HG03060 (cell line): ENCODE measurements around the gene RGS7.
A peak's percentile ranks its signal among the peaks of the same experiment; 100 is the strongest.
"Not testable (repeated sequence)": the region's sequence is repeated elsewhere in the genome, so short reads cannot be mapped to it uniquely, and the experiment has no call there.

Source experiments
- ATAC-seq: cut with Tn5 transposase; IDR thresholded peaks from one replicate; pipeline ENCODE4 v1.9.1; 2021; ENCODE audit warnings: low read depth, moderate number of reproducible peaks; ENCODE audit not compliant: unreplicated experiment

RGS7 gene

DNA sequence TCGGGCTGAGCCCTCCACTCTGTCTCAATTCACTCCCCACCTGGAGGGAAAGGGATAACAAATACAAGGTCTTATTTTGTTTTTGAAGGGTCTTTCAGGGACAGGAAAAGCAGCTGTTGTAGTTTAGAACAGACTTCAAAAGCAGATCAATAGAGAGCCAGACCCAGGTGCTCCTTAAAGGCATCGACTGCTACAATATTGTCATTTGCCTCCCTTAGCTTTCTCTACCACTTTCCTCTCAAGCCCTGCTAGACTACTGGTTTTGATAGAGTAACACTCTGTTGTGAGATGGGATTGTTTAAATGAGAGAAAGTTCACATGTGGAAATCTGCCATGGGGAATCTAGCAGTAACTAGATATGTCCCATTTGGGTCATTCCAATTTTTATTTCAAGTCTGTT, 24.0 kb downstream of the RGS7 start:
- ATAC-seq = no peak

DNA sequence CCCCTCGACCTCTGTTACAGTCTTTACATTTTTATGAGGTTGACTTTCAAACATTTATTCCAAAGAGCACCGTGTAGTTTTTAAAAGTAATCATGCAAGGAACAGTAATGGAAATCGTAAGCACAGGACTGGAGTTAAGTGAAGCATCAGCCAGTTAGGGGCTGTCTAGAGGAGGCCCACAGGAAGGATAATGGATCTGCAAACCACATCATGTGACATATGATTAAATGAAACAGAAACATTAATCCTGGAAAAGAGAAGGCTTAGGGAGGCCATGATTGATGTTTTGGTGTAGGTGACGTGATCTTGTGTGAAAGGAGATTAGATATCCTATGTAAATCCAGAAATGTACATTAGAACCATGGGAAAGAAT, 25.0 kb downstream of the RGS7 start:
- ATAC-seq = no peak

DNA sequence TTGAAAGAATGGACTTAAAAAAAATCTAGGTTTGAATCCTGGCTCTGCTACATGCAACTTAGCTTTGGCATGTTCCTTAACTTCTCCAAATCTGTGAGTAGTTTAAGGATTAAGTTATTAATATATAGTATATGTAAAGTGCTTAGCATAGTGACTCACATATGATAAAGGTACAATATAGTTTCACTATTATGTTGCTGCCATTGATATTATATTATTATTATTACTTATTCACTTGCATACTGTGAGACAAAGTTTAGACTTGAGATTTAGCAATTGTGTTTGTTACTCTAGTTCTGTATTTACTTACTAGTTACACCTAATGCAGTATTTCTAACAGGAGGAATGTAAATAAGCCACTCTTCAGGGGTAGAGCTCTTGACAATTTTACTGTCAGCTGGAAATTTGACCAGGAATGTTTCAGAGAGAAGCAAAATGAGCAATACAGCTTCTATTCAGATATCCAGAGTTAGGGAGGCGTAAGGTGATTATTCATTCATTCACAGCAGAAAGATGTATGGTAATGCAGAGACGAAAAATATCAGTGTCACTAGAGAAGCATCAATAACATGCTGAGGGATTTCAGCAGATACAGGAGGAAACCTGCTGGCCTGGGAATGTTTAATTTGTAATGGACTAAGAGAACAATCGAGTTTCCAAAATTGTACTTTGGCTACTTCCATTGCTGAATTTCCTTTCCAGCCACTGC, 25.5 kb downstream of the RGS7 start:
- ATAC-seq = peak; percentile 22

DNA sequence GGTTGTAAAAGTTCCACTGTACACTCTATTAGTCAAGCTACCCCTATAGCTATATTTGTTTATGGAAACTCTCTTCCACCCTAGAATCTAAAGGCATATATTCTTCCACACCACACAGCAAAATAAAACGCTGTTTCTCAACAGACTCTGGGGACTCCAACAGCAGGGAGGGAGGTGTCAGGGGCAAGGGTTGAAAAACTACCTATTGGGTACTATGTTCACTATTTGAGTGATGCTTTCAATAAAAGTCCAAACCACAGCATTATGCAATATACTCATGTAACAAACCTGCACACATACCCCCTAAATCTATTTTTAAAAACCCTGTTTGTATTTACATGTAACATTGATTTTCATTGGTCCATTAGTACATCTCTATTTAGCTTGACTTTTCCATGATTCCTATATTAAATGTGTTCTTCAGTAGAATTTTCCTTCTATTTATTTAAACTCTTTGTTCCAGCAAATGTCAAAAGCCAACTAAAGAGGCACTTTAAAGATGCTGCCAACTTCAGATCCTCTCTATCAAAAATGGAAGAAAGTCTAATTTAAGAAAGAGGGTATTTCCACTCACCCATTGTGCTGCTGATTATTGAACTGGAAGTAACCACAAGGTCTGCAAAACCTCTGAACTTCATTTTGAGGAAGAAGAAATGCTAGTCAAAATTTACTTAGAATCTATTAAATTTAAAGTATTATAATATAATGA, 26.2 kb downstream of the RGS7 start:
- peak; percentile 59 for ATAC-seq

DNA sequence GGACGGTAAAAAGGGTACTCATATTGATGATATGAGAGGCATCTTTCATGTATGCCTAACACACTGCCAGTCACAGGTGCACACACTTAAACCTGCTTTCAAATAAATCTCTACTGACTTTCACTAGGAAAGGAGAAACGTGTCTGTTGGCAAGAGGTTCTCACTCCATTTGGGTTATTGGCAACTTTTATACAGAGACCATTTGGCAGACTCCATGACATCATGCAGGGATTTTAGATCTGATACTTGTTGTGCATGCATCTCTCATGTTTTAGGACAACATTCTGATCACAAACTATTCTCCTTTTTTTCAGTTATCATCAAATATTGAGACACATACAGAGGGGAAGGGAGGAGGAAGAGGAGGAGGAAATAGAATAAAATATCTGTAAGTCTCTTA, 31.5 kb downstream of the RGS7 start:
- ATAC-seq = no peak

DNA sequence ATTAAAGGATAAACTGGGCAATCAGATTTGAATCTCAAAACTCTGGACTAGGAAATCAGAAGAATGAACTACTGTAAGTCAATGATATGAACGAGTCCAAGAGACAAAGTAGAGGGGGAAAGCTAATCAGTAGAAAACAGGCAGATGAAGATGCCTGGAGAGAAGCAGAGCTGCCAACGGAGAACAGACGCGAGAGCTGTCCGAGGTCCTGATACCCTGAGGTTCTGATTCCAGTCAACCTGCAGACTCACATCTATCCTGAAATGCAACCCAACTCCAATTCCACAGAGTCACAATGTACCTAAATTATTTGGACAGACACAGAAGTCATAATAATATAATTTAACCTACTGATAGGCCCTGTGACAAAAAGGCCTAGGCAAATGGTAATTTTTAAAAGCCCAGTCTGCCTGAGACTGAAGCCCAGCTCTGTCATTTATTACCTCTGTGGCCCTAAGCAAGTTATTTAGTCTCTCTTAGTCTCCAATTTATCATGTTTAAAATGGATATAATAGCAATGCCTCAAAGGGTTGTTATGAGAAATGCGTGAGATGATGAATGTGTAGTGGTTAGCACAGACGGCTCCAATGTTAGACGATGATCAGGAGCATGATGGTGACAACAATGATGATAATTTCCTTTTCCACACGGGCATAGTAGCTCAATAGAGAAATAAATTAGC, 33.4 kb downstream of the RGS7 start:
- ATAC-seq = no peak

DNA sequence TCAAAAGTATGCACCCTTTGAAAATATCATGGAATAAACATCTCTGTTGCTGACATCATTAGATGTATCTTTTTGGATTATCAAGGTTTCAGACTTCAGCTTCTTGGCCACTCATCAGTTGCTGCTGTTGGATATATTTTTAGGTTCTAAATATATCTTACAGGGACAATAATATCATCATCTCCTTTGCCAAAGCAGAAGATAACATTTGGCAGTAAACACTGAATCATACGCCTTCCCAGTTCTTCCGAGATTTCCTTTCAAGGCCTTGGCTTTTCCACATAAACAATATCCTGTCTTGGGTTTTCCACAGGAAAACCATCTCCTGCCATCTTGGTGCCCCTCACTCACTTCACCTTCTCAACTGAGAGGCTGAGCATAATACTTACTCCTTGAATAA, 39.3 kb downstream of the RGS7 start:
- no peak for ATAC-seq

DNA sequence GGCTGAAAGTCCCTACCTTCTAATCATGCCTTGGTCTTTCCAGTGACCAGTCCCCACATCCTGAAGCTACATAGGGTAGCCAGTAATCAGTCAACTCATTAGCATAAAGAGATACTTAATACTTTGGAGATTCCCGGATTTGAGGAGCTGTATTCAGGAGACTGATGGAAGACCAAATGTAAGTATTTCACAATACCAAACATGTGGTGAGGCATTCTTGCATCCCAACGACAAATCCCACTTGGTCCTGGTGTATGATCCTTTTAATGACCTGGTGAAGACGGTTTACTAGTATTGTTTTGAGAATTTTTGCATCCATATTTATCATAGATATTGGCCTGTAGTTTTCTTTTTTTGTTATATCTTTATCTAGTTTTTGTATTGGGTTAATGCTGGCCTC, 40.6 kb downstream of the RGS7 start:
- no peak for ATAC-seq

DNA sequence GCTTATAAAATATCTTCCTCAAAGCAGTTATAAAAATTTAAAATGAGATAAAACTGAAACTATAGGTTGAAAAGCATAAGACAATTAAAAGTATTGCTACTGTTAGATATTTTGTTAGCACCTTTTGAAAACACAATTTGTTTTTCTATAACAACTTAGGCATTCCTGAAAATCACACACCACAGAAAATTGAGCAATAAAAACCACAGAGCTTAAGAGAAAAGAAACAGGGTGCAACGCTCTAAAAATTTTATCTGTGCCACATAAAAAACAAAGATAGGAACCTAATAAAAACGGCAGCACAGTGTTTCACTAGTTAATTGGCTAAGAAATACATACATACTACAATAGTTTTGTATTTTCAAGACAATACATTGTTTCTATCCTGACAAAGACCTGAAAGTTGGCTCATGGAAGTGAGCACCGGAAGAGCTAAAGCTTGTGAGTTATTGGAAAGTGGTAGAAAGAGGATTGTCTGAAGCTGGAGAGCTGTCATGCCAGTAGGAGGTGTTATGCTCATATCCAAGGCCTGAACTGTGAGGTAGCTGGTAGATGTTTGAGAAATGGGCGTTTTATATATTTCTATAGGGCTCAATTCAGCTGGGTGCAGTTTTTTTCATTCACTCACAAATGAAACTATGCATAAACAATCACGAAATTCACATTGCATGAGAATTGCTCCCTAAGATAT, 45.8 kb downstream of the RGS7 start:
- no peak for ATAC-seq

DNA sequence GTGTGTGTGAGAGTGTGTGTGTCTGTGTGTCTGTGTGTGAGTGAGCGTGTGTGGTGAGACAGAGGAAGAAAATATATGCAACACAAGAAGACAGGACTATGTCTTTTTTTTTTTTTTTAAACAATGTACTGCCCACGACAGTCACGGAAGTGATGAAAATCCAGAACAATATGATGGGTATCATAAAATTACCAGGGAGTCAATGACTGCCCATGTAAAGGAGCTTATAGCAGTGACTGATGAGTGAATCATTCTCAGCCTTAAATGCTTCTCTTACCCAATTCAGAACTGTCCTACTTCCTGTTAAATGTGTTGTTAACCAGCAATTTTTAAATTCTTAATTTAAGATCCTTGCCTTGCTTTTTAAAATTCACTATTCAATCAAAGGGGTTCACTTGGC, 46.6 kb downstream of the RGS7 start:
- ATAC-seq = no peak

DNA sequence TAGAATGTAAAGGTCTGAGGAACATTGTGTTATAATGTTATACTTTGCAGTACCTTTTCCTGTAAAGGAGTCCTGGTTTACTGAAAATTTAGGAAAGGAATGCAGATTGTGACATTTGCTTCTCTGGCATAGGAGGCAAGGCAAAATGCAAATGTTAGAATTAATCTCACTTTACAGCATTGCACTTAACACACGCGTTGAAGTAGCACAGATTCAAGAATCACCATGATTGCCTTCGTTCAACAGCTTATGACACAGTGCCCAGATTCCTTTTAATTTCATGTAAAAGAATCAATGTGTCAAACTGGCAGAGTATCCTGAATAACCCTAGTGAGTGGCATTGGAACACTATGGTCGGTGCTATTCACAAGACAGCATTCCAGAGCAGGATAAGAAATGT, 47.4 kb downstream of the RGS7 start:
- no peak for ATAC-seq

DNA sequence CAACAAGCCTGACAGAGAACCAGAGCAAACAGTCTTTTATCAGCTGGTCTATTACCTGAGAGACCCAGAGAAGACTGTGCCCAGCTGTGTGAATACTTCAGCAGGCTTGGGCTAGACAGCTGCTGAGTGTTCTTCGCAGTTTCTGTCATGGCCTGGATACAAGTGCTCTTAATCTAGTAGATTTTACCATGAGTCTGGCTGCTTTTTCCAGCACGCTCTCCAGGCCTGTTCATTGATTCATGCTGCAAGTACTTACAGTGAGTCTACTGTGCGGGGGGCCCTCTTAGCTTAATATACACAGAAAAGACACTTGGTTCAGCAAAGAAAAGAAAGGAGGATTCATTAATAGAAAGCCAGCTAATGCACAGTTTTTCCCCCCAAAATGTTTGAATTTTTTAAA, 48.5 kb downstream of the RGS7 start:
- ATAC-seq = no peak

DNA sequence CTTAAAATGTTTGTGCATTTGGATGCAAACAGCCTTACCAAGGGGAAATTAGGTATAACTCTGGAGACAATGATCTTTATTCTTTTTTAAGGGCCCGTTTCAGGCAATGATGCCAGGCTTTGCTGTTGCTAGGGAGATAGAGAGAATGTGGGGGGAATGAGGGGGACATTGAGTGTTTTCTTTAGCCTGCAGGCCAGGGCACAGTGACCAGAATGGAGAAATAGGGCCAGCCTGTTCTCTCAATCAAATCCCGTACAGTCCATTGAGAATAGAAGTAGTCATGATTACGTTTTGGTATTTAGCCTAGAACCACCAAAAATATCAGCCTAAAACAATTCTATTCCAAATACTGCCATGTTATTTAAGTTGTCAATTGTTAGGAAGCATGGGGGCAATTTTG, 49.0 kb downstream of the RGS7 start:
- ATAC-seq = no peak

DNA sequence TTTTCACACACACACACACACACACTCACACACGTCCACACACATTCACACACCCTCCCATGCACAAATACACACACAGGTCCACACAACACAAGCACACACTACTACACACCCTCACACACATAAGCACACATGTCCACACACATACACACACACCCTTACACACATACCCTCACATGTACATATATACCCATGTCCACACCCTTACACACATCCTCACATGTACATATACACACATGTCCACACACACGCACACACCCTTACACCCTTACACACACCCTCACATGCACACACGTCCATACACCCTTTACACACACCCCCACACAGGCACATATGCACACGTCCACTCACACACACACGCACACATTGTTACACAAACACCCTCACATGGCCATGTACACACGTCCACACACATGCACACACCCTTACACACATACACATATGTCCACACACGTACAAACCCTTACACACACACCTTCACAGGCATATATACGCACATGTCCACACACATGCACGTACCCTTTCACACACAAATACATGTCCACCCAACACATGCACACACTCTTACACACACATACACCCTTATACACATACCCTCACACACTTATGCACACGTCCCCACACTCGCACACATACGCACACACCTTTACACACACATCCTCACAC, 50.7 kb downstream of the RGS7 start:
- no peak for ATAC-seq

DNA sequence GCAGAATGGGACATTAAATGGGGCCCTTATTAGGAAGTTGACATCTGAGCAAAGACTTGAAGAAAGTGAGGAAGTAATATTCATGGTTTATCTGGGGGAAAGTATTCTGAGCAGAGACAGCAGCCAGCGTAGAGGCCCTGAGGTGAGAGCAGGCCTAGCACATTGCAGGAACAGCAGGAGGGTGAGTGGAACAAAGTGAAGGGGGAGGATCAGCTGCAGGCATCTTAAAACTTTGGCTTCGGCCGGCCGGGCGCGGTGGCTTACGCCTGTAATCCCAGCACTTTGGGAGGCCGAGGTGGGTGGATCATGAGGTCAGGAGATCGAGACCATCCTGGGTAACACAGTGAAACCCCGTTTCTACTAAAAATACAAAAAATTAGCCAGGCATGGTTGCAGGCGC, 55.0 kb downstream of the RGS7 start:
- ATAC-seq = not testable (repeated sequence)

DNA sequence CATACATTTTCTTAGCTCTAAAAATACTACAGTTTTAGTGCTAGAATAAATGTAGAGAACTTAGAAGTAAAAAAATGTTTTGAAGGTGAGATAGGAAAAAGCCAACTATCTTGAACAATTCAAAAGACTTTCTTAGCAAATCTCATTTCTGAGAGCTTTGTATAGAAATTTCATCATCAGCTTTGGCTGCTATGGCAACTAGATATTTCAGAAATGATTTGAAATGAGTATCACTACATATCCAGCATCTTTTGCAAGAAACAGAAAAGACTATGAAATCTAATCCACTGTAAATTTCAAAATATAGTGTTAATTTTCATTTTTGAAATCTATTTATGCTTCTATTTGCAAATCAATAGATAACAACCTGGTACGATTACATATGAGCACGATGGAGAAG, 57.7 kb downstream of the RGS7 start:
- ATAC-seq = no peak

DNA sequence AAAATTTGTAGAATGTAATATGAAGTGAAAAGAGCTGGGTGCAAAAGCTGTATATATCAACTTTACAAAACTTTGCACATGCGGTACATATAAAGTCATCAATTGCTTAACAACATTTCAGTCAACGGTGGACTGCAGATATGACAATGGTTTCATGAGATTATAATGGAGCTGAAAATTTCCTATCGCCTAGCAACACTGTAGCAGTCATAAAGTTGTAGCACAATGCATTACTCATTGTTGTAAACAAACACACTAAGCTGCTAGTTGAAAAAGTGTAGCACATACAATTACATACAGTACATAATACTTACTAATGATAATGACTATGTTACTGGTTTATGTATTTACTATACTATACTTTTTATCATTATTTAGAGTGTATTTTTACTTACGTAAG, 64.0 kb downstream of the RGS7 start:
- no peak for ATAC-seq

DNA sequence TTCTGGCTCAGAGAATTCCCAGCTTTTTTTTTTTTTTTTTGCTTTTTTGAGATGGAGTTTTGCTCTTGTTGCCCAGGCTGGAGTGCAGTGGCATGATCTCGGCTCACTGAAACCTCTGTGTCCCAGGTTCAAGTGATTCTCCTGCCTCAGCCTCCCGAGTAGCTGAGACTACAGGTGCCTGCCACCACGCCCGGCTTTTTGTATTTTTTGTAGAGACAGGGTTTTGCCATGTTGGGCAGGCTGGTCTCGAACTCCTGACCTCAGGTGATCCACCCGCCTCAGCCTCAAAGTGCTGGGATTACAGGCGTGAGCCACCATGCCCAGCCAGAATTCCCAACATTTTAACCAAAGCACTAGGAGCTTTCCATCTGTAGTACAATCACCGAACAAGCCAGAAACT, 65.5 kb downstream of the RGS7 start:
- ATAC-seq = not testable (repeated sequence)

DNA sequence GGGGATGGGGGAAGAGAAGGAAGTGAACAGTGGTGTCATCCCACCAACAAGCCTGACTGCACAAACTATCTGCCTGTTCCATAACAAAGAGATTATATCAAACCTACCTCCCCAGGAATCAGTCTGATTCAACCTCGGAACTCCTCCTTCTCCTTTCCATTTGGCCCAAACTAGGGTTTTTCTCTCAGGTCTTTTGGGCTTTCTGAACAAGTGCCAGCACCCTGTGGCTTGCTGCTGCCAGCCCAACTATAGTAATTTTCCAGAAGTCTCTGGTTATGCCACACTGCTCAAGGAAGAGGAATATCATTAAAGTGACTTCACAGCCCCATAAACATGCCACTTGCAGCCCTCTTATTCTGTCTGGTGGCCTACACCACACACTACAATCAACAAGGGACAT, 70.5 kb downstream of the RGS7 start:
- ATAC-seq = no peak

DNA sequence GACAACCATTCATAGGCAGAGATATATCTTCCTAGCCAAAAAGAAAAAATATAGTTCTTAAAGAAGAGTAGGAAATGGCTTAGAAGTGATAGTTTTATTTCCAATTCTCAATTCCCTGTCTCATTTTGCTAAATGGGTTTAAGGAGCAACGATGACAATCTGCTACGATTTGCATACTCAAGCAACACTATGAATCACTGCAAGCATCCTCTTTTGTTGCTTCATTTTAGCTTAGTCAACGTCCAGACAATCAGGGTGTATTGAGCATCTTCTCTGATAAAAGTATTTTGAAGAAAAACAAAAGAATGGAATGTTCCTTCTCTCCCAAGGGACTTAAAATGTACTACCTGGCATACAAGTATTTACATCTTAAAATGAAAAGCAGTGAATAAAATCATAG, 80.6 kb downstream of the RGS7 start:
- ATAC-seq = no peak

DNA sequence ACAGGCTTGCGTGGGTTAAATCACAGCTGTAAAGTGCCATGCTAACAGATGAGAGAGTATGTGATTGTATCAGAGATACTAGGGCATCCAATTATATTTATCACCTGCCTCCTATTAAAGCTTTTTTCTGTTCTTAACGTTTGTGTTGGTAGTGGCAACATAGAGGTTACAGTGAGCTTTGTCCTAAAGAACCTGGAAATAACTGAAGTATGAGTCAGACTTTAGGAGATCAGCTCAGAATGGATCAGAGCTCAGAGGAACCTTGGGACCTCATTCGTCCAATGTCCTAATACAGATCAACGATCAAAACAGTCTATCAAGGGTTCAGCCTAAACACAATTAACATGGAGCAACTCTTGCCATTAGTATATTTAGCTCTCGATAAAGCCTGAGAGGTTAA, 81.0 kb downstream of the RGS7 start:
- no peak for ATAC-seq
